ENCODE data around the gene LMO2.

DNA sequence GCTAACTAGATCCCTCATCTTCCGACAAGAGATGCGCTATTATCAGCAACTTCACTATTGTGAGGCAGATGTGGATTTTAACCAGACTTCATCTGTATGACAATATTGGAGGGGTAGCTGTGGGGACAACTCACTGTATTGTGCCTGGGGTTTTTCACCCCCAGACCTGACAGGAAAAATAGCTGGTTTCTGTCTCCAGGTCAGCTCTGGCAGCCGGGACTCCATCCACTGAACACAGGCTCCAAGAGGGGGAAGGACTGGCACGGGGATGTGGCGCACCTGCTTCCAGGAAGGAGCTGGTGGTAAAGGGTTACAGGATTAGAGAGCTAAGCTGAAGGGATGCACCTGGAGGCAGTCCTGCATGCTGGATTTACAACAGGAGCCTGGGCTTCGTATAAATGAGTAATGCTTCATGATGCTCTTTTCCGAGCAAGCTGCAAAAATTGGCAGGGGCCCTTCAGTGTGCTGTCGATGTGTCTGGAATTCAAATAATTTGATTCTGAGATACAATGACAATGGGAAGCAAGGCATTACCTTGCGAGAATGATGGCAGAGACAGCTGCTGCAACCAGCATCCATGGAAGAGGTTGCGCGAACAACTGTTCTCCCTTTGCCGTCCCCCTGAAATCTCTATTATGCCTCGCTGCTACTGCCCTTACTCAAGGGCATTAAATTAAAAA lies 49.5 kb downstream of the LMO2 start:
- TF ChIP-seq, protein P1, sequence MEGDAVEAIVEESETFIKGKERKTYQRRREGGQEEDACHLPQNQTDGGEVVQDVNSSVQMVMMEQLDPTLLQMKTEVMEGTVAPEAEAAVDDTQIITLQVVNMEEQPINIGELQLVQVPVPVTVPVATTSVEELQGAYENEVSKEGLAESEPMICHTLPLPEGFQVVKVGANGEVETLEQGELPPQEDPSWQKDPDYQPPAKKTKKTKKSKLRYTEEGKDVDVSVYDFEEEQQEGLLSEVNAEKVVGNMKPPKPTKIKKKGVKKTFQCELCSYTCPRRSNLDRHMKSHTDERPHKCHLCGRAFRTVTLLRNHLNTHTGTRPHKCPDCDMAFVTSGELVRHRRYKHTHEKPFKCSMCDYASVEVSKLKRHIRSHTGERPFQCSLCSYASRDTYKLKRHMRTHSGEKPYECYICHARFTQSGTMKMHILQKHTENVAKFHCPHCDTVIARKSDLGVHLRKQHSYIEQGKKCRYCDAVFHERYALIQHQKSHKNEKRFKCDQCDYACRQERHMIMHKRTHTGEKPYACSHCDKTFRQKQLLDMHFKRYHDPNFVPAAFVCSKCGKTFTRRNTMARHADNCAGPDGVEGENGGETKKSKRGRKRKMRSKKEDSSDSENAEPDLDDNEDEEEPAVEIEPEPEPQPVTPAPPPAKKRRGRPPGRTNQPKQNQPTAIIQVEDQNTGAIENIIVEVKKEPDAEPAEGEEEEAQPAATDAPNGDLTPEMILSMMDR (IDR thresholded peaks at IDR 0.05): no peak
- no peak for TF ChIP-seq ZFX (IDR thresholded peaks at IDR 0.05; ENCODE audit: borderline replicate concordance)

All from 22Rv1 (cell line).